HEK293 (cell line): ENCODE data around the gene CHST15.

Experiments used
- CTCF ChIA-PET: fragments of 350-600 bp; formaldehyde crosslinking; extraction: SDS; loops from one replicate; lab custom pipeline; 2021; ENCODE audit warnings: antibody characterized with exemption; lab: Yijun Ruan, JAX
- POLR2A ChIA-PET: fragments of 300-600 bp; formaldehyde crosslinking; extraction: SDS; loops from one replicate; lab custom pipeline; 2020; ENCODE audit warnings: antibody characterized with exemption, inconsistent platforms; lab: Yijun Ruan, JAX
- H3K27ac ChIP-seq: fragments of 200-500 bp; sonication (Bioruptor generic); 2 replicates; pipeline ENCODE4 v1.5.1; 2014; ENCODE audit warnings: low read depth, low read length, control low read depth, inconsistent platforms; ENCODE audit errors: extremely low read depth
- H3K36me3 ChIP-seq, 2 experiments: fragments of 200-500 bp in 1 of 2; sonication (Bioruptor generic) in 1 of 2; 1 replicate in 1 of 2; 2 replicates in 1 of 2; pipeline ENCODE4 v1.5.1; 2014 to 2017; ENCODE audit warnings: inconsistent platforms in 2 of 2, low read length in 2 of 2; ENCODE audit not compliant: control insufficient read depth in 2 of 2, insufficient read depth in 1 of 2
- H3K4me1 ChIP-seq: fragments of 200-500 bp; sonication (Bioruptor generic); 2 replicates; pipeline ENCODE4 v1.5.1; 2014; ENCODE audit warnings: mild to moderate bottlenecking, low read length, inconsistent platforms; ENCODE audit not compliant: control insufficient read depth, insufficient read depth
- H3K4me3 ChIP-seq: 2 replicates; pipeline ENCODE4 v1.5.1; 2011; ENCODE audit warnings: low read depth, mild to moderate bottlenecking, control low read depth, low read length, moderate library complexity
- H3K9me3 ChIP-seq: fragments of 200-500 bp; sonication (Bioruptor generic); 2 replicates; pipeline ENCODE4 v1.5.1; 2014; ENCODE audit warnings: low read depth, low read length, inconsistent platforms; ENCODE audit not compliant: control insufficient read depth, insufficient read depth
- EGR2 ChIP-seq: fragments of 450-650 bp; formaldehyde crosslinking; IDR thresholded peaks from 2 replicates; pipeline ENCODE4 v1.5.1; 2016; ENCODE audit warnings: low read depth, missing biosample characterization, missing genetic modification characterization
- KLF17 ChIP-seq: fragments of 450-650 bp; formaldehyde crosslinking; IDR thresholded peaks from 2 replicates; pipeline ENCODE4 v1.5.1; 2016; ENCODE audit warnings: missing biosample characterization, missing genetic modification characterization
- PRDM6 ChIP-seq: fragments of 450-650 bp; formaldehyde crosslinking; IDR thresholded peaks from 2 replicates; pipeline ENCODE4 v1.5.1; 2017; ENCODE audit warnings: missing biosample characterization, missing genetic modification characterization
- SP3 ChIP-seq: fragments of 450-650 bp; formaldehyde crosslinking; IDR thresholded peaks from 2 replicates; pipeline ENCODE4 v1.5.1; 2016; ENCODE audit warnings: missing biosample characterization, missing genetic modification characterization
- ZBTB20 ChIP-seq: fragments of 450-650 bp; formaldehyde crosslinking; IDR thresholded peaks from 2 replicates; pipeline ENCODE4 v1.5.1; 2016; ENCODE audit warnings: missing biosample characterization, missing genetic modification characterization
- ZBTB48 ChIP-seq: fragments of 450-650 bp; formaldehyde crosslinking; IDR thresholded peaks from 2 replicates; pipeline ENCODE4 v1.5.1; 2016; ENCODE audit warnings: missing biosample characterization, missing genetic modification characterization
- ZBTB7A ChIP-seq: fragments of 450-650 bp; formaldehyde crosslinking; IDR thresholded peaks from 2 replicates; pipeline ENCODE4 v1.5.1; 2016; ENCODE audit warnings: low read depth, missing biosample characterization, missing genetic modification characterization
- ZBTB8A ChIP-seq: fragments of 450-650 bp; formaldehyde crosslinking; IDR thresholded peaks from 2 replicates; pipeline ENCODE4 v1.5.1; 2016; ENCODE audit warnings: missing biosample characterization, missing genetic modification characterization
- ZFHX2 ChIP-seq: fragments of 450-650 bp; formaldehyde crosslinking; conservative IDR thresholded peaks from 2 replicates; pipeline ENCODE4 v1.5.1; 2016; ENCODE audit warnings: missing biosample characterization, missing genetic modification characterization
- ZFP69B ChIP-seq: fragments of 450-650 bp; formaldehyde crosslinking; IDR thresholded peaks from 2 replicates; pipeline ENCODE4 v1.5.1; 2016; ENCODE audit warnings: missing biosample characterization, missing genetic modification characterization
- ZNF175 ChIP-seq: fragments of 450-650 bp; formaldehyde crosslinking; IDR thresholded peaks from 2 replicates; pipeline ENCODE4 v1.5.1; 2016; ENCODE audit warnings: missing biosample characterization, missing genetic modification characterization
- ZNF214 ChIP-seq: fragments of 450-650 bp; formaldehyde crosslinking; IDR thresholded peaks from 2 replicates; pipeline ENCODE4 v1.5.1; 2017; ENCODE audit warnings: missing biosample characterization, mild to moderate bottlenecking, missing genetic modification characterization, borderline replicate concordance
- ZNF223 ChIP-seq: fragments of 450-650 bp; formaldehyde crosslinking; IDR thresholded peaks from 2 replicates; pipeline ENCODE4 v1.5.1; 2016; ENCODE audit warnings: missing biosample characterization, missing genetic modification characterization
- ZNF248 ChIP-seq: fragments of 450-650 bp; formaldehyde crosslinking; IDR thresholded peaks from 2 replicates; pipeline ENCODE4 v1.5.1; 2017; ENCODE audit warnings: missing biosample characterization, missing genetic modification characterization
- ZNF280C ChIP-seq: fragments of 450-650 bp; formaldehyde crosslinking; IDR thresholded peaks from 2 replicates; pipeline ENCODE4 v1.5.1; 2016; ENCODE audit warnings: missing biosample characterization, missing genetic modification characterization
- ZNF280D ChIP-seq: fragments of 450-650 bp; formaldehyde crosslinking; IDR thresholded peaks from 2 replicates; pipeline ENCODE4 v1.5.1; 2016; ENCODE audit warnings: missing biosample characterization, missing genetic modification characterization
- ZNF341 ChIP-seq: fragments of 450-650 bp; formaldehyde crosslinking; IDR thresholded peaks from 2 replicates; pipeline ENCODE4; 2016; ENCODE audit warnings: low read depth, missing biosample characterization, missing genetic modification characterization
- ZNF518A ChIP-seq: fragments of 450-650 bp; formaldehyde crosslinking; conservative IDR thresholded peaks from 2 replicates; pipeline ENCODE4 v1.5.1; 2016; ENCODE audit warnings: low read depth, missing biosample characterization, missing genetic modification characterization
- ZNF561 ChIP-seq: fragments of 450-650 bp; IDR thresholded peaks from 2 replicates; pipeline ENCODE4 v1.5.1; 2018; ENCODE audit warnings: missing biosample characterization, missing genetic modification characterization, borderline replicate concordance
- ZNF571 ChIP-seq: fragments of 450-650 bp; formaldehyde crosslinking; IDR thresholded peaks from 2 replicates; pipeline ENCODE4 v1.5.0; 2017; ENCODE audit warnings: missing biosample characterization, missing genetic modification characterization
- ZNF596 ChIP-seq: fragments of 450-650 bp; IDR thresholded peaks from 2 replicates; pipeline ENCODE4 v1.5.0; 2018; ENCODE audit warnings: missing biosample characterization, mild to moderate bottlenecking, missing genetic modification characterization, moderate library complexity
- ZNF624 ChIP-seq: fragments of 450-650 bp; formaldehyde crosslinking; IDR thresholded peaks from 2 replicates; pipeline ENCODE4 v1.5.1; 2017; ENCODE audit warnings: missing biosample characterization, missing genetic modification characterization
- ZNF626 ChIP-seq: fragments of 450-650 bp; sonication (Bioruptor Pico); formaldehyde crosslinking; IDR thresholded peaks from 2 replicates; pipeline ENCODE4 v1.5.1; 2018; ENCODE audit warnings: missing biosample characterization, missing genetic modification characterization, inconsistent platforms
- ZNF629 ChIP-seq: fragments of 450-650 bp; formaldehyde crosslinking; IDR thresholded peaks from 2 replicates; pipeline ENCODE4 v1.5.1; 2017; ENCODE audit warnings: missing biosample characterization, missing genetic modification characterization
- ZNF791 ChIP-seq: fragments of 450-650 bp; formaldehyde crosslinking; IDR thresholded peaks from 2 replicates; pipeline ENCODE4 v1.5.1; 2016; ENCODE audit warnings: missing biosample characterization, missing genetic modification characterization

The CHST15 gene

GRCh38 chr10:124116771-124117510 is 23.5 kb upstream of the CHST15 start:
- no peaks in the 10 kb centered on the region for H3K4me1 ChIP-seq
- ChIA-PET POLR2A (interaction anchor here (0.6 to 1.2 kb wide), 2 partner anchors 36 to 302 kb away, joined by 3 to 4 read pairs; partner anchors contain the start of gene OAT), CTCF (interaction anchor here (0.6 kb wide), 1 partner anchor 9 kb away, joined by 3 read pairs; no protein-coding TSS in a partner anchor)
- no peak overlapping the region for H3K27ac ChIP-seq
- no peak overlapping the region for H3K4me3 ChIP-seq
- H3K36me3 ChIP-seq: no peaks in the 10 kb centered on the region
- H3K9me3 ChIP-seq: no peaks in the 10 kb centered on the region
- TF ChIP-seq ZNF518A: no peak
- TF ChIP-seq ZNF624: no peak
- TF ChIP-seq ZNF629 (tag by site-specific recombination): no peak
- TF ChIP-seq ZBTB8A (tag by site-specific recombination): 0 out of 2 replicates have a peak, but pooled peaks have one; percentile 22
- TF ChIP-seq ZNF175 (tag by site-specific recombination): no peak
- no peak for TF ChIP-seq ZBTB7A (tag by site-specific recombination)
- no peak for TF ChIP-seq SP3
- peak; percentile 67; the same call in 1 of the 2 replicates for TF ChIP-seq ZNF341 (tag by site-specific recombination)
- 0 out of 2 replicates have a peak, but pooled peaks have one; percentile 15 for TF ChIP-seq ZBTB20 (tag by site-specific recombination)
- TF ChIP-seq ZNF223 (tag by site-specific recombination): no peak
- TF ChIP-seq ZNF791 (tag by site-specific recombination): no peak
- TF ChIP-seq ZNF561: no peak
- TF ChIP-seq ZNF248: no peak
- no peak for TF ChIP-seq ZNF214 (tag by site-specific recombination)
- peak; percentile 78 for TF ChIP-seq EGR2 (tag by site-specific recombination)
- no peak for TF ChIP-seq ZNF596 (tag by site-specific recombination)
- TF ChIP-seq ZNF280C (tag by site-specific recombination): no peak
- no peak for TF ChIP-seq ZBTB48
- TF ChIP-seq ZNF571: no peak
- TF ChIP-seq KLF17 (tag by site-specific recombination): no peak
- no peak for TF ChIP-seq PRDM6 (tag by site-specific recombination)
- TF ChIP-seq ZFP69B (tag by site-specific recombination): no peak
- no peak for TF ChIP-seq ZNF626 (tag by site-specific recombination)
- TF ChIP-seq ZFHX2 (tag by site-specific recombination): peak; percentile 69
- no peak for TF ChIP-seq ZNF280D
